SK-N-SH (cell line): ENCODE measurements around the gene RSRC1.

Source experiments
- EP300 ChIP-seq, 2 experiments: IDR thresholded peaks; 2 replicates each; pipeline versions ENCODE4 v1.4.0 to v1.6.1; 2012; ENCODE audit warnings: borderline replicate concordance in 1 of 2, low read depth in 1 of 2, low read length in 1 of 2
- FOXM1 ChIP-seq: IDR thresholded peaks from 2 replicates; pipeline ENCODE4 v1.4.0; 2012; ENCODE audit warnings: low read depth, mild to moderate bottlenecking
- GATA2 ChIP-seq: sonication (generic); formaldehyde crosslinking; IDR thresholded peaks from 2 replicates; pipeline ENCODE4 v1.5.0; 2020; ENCODE audit warnings: mild to moderate bottlenecking, missing genetic modification reagents
- RCOR1 ChIP-seq: fragments of 150-350 bp; IDR thresholded peaks from 2 replicates; pipeline ENCODE4 v1.6.1; 2017; ENCODE audit warnings: antibody characterized with exemption, low read length
- RFX5 ChIP-seq: IDR thresholded peaks from 2 replicates; pipeline ENCODE4 v1.6.1; 2012; ENCODE audit warnings: mild to moderate bottlenecking, improper control_type of control experiment, low read length
- TF ChIP-seq, protein P1 (sequence below): fragments of 200-600 bp; sonication (generic); IDR thresholded peaks from 2 replicates; pipeline ENCODE4 v1.6.1; 2017; ENCODE audit warnings: antibody characterized with exemption, mild to moderate bottlenecking, moderate library complexity
- TF ChIP-seq, protein P2 (sequence below): fragments of 150-350 bp; IDR thresholded peaks from 2 replicates; pipeline ENCODE4 v1.6.1; 2017; ENCODE audit warnings: antibody characterized with exemption, low read length, low read depth, borderline replicate concordance

DNA sequence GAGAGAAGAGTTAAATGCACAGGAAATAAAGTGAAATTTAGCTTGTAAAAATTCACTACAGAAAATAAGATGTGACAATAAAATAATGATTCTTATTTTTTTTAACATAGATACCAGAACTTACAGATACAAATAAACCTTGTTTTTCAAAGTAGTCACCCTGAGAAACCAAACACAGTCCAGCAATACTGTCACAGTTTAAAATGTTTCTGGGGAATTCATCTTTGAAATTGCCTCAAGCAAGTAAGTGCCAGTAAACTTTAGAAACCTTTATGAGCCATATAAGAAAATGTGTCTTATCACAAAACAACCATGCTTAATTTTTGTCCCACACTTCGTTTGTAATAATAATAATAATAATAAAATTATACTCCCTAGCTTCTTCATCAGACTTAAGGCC is 23.5 kb upstream of the RSRC1 start:
- TF ChIP-seq, protein P1, sequence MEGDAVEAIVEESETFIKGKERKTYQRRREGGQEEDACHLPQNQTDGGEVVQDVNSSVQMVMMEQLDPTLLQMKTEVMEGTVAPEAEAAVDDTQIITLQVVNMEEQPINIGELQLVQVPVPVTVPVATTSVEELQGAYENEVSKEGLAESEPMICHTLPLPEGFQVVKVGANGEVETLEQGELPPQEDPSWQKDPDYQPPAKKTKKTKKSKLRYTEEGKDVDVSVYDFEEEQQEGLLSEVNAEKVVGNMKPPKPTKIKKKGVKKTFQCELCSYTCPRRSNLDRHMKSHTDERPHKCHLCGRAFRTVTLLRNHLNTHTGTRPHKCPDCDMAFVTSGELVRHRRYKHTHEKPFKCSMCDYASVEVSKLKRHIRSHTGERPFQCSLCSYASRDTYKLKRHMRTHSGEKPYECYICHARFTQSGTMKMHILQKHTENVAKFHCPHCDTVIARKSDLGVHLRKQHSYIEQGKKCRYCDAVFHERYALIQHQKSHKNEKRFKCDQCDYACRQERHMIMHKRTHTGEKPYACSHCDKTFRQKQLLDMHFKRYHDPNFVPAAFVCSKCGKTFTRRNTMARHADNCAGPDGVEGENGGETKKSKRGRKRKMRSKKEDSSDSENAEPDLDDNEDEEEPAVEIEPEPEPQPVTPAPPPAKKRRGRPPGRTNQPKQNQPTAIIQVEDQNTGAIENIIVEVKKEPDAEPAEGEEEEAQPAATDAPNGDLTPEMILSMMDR: no peak
- TF ChIP-seq FOXM1 (no peak), RFX5 (no peak), GATA2 (CRISPR knock-in tag) (no peak), RCOR1 (no peak), EP300 (IDR thresholded peaks at IDR 0.05; ENCODE audit: borderline replicate concordance in 1 of 2, low read depth in 1 of 2, low read length in 1 of 2) (no peak)
- TF ChIP-seq, protein P2, sequence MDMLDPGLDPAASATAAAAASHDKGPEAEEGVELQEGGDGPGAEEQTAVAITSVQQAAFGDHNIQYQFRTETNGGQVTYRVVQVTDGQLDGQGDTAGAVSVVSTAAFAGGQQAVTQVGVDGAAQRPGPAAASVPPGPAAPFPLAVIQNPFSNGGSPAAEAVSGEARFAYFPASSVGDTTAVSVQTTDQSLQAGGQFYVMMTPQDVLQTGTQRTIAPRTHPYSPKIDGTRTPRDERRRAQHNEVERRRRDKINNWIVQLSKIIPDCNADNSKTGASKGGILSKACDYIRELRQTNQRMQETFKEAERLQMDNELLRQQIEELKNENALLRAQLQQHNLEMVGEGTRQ: no peak
